ENCODE measurements around the gene ZBED5.
A peak's percentile ranks its signal among the peaks of the same experiment; 100 is the strongest.

Gene ZBED5

DNA sequence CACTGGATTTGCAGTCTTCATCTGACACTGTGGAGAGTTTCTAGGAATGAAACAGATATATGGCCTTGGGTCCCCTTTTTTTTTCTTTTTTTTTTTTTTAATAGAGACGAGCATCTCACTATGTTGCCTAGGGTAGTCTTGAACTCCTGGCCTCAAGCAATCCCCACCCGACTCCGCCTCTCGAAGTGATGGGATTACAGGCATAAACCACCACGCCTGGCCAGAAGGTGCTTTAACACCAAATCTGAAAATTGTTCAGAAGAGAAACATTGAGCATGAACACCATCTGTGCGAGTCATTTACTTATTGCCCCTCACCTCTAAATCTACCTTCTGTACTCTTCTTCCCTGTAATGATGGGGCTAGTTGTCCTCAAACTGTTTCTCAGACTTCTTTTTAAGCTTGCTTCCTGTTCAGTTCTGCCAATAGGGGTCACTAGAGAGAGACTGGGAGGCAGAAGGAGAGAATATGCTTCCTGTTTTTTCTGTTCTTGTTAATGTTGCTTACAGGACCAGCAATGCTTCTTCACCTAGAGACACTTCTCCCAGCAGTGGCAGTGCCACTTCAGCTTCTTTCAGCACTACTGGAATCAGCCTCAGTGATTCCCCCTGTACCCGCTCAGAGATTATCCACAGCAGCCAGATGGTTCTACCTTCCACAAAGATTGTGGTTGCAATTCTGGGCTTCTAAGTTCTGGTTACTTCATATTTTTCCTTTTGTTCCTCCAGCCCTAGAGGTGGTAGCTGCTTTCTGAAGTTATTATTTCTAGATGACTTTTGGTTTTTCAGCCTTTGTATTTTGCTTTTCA lies 20.8 kb upstream of the ZBED5 start:
- DNase-seq, result peak; percentile 17

DNA sequence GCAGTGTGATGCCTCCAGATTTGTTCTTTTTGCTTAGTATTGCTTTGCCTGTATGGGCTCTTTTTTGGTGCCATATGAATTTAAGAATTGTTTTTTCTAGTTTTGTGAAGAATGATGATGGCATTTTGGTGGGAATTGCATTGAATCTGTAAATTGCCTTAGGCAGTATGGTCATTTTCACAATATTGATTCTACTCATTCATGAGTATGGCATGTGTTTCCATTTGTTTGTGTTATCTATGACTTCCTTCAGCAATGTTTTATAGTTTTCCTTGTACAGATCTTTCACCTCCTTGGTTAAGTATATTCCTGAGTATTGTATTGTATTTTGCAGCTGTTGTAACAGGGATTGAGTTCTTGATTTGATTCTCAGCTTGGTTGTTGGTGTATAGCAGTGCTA lies 18.3 kb upstream of the ZBED5 start:
- no peak for DNase-seq

DNA sequence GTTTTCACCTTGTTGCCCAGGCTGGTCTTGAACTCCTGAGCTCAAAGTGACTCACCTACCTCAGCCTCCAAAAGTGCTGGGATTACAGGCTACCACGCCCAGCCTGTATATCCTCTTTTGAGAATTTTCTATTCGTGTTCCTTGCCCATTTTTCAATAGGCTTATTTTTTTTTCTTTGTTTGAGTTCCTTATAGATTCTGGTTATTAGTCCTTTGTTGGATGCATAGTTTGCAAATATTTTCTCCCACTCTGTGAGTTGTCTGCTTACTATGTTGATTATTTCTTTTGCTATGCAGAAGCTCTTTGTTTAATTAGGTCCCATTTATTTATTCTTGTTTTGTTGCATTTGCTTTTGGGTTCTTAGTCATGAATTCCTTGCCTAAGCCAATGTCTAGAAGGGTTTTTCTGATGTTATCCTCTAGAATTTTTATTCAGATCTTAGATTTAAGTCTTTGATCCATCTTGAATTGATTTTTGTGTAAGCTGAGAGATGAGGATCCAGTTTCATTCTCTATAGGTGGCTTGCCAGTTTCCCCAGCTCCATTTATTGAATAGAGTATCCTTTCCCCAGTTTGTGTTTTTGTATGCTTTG lies 17.7 kb upstream of the ZBED5 start:
- DNase-seq, result no peak

DNA sequence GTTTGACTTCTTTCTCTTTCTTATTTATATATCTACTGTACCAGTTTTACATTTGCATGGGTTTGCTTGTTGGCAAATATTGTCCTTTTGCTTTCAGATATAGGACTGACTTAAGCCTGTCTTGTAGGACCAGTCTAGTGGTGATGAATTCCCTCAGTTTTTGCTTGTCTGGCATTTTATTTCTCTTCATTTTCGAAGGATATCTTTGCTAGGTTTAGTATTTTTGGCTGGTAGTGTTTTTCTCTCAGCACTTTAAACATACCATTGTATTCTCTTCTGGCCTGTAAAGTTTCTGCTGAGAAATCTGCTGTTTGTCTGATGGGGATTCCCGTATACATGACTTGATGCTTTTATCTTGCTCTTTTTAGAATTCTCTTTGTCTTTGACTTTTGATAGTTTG lies 14.2 kb upstream of the ZBED5 start:
- DNase-seq, result no peak

DNA sequence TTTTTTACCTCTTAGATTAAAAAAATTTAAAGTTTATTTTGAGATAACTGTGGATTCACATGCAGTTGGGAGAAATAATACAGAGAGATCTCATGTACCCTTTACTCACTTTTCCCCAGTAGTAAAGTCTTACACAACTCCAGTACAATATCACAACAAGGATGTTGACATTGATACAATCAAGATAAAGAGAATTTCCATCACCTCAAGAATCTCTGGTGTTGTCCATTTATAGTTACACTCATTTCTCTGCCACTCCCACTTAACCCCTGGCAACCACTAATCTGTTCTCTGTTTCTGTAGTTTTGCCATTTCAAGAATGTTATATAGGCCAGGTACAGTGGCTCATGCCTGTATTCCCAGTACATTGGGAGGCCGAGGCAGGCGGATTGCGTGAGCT lies 10.5 kb upstream of the ZBED5 start:
- DNase-seq, result no peak

DNA sequence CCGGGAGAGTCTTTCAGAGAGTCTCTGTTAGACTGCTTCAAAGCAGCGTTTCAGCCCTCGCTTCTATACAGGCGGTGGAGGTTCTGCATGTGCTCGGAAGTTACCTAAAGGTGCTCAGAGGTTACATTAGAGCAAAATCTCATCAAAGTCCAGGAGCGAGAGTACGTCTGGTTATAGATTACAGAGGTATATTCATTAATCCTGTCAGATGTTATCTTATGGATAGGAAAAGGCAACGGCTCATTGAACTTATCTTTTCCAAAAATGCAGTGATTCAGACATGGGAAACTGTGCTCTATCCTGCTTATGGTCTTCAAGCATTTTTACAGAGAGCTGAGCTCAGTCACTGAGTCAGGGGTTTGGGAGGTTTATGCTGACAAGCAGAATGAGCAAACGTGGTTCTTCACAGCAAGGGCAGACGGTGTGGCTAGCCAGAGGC lies 9.1 kb upstream of the ZBED5 start:
- no peak for DNase-seq

DNA sequence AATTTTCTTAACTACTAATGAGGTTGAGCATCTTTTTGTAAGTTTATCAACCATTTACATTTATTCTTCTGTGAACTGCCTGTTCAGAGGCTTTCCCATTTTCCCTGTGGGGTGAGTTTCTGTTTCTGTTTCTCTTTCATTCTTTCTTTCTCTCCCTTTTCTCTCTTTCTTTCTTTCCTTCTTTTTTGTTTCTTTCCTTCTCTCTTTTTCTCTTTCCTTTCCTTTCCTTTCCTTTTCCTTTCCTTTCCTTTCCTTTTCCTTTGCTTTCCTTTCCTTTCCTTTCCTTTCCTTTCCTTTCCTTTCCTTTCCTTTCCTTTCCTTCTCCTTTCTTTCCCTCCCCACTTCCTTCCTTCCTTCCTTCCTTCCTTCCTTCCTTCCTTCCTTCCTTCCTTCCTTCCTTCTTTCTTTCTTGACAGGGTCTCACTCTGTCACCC lies 8.0 kb upstream of the ZBED5 start:
- DNase-seq, result no peak

DNA sequence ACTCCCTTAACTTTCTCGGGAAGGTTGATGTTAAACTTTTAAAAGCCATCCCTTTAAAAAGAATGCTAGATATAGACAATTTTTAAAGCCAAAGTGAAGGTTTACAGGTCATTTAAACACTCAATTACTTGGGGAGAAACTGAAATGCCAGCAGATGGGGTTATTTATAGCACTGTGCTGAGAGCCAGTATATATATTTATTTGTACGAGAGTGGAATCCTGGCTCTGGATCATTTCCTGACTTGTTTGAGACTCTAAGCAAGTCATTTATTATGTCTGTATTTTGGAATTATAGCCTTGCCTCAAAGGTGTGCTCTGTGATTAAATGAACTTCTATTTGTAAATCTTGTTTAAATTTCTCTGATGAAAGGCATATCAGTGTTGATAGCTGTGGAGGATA lies 6.8 kb upstream of the ZBED5 start:
- no peak for DNase-seq

DNA sequence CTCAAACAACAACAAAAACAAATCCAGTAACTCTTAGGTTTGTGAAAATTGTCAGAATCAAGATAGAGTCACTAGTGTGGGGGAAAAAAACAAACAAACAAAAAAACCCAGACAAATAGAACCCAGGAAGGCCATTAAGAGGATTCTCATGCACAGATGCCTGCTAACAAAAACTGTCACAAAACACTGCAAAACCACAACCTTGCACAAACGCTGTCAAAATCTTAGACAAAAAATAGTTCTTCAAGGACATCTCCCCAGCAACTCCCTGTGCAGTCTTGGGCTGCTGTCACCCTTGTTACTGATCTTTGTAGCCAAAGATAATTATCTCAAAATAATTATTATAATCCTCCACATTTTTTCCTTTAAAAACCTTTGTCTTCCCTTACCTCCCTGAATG lies 4.6 kb upstream of the ZBED5 start:
- DNase-seq, result no peak

DNA sequence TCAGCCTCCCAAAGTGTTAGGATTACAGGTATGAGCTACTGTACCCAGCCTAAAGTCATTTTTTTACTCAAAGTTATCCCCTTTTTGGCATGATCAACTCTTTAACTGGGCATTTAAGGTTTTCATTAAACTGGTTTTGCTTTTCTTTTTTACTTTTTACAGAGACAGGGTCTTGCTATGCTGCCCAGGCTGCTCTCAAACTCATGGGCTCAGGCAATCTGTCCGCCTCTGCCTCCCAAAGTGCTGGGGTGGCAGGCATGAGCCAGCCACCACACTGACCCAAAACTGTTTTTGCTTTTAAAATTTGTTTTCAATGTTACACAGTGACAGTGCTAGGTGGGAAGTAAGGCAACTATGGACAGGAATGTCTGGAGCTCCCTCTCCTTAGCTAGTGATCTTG lies 3.9 kb upstream of the ZBED5 start:
- DNase-seq, result no peak

DNA sequence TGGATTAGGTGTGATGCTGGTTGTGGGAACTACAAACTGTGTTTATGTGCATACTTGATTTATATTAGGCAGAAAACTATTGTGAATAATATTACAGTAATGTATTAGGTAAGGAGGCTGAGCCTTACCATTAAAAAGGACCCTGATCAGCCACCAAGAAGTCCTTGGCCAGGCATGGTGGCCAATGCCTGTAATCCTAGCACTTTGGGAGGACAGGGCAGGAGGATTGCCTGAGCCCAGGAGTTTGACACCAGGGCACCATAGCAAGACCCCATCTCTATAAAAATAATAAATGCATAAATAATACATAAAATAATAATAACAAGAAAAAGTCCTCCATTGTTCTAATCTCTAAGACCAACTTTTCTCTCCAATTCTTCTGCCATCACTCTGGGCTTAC lies 3.2 kb upstream of the ZBED5 start:
- no peak for DNase-seq

DNA sequence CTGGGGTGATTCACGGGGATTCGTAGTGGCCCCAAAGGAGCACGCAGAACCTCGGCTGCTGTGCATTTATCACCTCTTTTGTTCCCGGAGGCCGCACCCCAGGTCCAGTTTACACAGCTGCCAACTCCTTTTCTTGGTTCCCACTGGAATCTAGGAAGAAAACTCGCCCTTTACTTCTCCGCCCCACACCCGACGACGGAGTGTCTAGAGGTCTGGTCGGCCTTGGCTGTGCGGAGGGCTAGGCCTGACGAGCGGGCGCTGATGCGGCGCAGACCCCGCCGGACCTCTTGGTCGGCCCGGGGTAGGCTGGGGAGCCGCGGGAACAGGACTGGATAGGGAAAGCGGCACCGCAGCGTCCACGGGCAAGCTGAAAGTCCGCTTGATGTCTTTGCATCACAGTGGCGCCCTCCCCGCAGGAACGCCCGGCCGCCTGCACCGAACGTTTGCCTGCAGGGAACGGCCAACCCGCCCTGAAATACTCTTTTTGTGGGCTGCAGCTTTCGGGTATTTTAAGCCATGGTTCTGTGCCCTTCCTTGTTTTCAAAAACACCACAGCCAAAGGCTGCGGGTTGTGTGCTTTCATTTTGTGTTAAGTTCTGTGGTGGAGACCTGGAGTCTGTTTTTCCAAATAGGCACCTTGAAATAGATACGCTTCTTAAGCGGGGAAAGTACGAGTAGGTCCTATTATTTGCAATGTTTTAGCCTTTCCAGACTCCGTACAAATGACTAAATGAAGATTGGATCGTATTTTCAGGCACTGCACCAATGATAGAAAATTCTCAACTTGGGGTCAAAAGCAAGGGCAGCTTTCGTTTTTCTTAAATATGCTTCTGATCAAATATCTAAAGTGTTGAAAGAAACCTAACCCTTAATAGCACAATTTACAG lies 829 bp upstream of the ZBED5 start:
- DNase-seq, result no peak

DNA sequence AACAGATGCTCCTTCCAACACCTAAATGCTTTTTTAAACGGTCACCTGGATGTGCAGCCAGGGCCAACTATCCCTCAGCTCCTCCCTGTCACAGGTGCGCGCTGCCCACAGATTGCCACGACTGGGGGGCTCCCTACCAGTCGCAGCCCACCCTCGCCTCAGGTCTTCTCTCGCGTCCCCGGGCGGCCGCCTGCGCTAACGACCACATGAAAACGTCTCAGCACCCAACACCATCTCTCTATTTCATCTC lies 469 bp downstream of the ZBED5 start:
- DNase-seq, result no peak

DNA sequence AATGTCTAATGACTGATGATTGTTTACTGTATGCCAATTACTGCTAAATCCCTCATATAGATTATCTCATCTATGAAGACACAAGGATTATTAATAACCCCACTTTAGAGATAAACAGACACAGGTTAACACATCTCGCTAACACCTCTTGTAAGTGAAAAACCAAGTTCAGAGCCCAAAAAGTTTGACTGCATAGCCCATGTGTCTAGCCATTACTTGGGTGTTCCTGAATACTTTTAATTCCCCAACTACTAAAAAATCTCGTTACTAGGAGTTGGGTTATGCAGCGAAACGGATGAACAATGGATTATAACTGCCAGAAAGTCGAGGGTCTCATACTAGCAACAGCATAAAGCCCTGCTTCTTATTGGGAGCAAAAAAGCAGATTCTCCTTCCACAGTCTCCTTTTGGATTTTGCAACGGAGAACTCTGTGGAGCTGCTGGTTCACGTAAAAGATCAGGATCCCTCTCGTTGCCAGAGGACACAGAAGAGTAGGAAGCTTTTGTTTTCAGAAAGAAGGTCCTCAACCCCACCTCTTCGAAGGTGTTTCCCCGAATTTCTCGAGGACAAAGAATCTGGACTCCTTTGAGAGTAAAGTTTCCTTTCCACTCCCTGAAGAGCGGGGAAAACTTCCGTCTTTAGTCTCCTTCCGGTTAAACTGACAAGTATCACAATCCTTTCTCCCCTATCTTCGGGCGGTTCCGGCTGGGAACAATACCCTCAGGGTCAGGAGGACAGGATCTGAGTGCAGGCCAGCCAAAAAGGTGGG lies 979 bp downstream of the ZBED5 start:
- DNase-seq, result peak; percentile 30

DNA sequence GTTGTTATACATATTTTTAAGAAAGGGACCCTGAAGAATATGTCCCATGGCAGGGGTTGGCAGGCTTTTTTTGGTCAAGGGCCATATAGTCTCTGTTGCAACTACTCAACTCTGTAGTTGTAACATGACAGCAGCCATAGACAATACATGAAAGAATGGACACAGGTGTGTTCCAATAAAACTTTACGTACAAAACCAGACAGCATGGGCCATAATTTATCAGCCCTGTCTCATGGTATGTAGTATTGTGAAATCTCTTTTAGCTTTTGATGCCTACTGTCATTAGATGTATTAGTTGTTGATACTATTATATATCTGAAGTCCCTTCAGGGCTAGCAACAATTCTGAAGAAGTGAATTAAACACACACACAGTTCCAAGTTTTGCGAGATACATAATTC lies 2.6 kb downstream of the ZBED5 start:
- DNase-seq, result no peak

DNA sequence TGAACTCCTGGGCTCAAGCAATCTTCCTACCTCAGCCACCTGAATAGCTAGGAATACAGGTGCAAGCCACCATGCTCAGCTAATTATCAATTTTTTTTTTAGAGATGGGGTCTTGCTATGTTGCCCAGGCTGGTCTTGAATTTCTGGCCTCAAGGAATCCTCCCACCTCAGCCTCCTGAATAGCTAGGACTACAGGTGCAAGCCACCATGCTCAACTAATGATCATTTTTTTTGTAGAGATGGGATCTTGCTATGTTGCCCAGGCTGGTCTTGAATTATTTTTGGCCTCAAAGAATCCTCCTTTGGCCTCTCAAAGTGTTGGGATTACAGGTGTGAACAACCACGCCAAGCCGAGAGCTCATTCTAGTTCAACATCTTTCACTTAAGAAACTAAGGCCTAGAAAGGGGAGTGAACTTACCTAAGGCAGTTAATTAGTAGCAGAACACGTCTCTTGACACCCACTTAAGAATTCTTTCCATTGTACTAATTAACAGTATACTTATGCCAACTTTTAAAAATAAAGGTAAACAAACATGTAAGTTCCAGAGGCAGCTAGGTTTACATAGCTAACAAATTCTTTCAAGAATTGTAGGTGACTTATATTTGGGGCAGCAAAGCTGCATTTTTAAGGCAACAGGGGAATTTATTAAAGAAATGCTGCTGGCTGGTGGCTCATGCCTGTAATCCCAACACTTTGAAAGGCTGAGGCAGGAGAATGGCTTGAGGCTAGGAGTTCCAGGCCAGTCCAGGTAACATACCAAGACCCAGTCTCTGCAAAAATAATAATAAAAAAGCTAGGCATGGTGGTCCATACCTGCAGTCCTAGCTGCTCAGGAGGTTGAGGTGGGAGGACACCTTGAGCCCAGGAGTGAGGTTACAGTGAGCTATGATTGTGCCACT lies 9.6 kb downstream of the ZBED5 start:
- DNase-seq, result no peak

DNA sequence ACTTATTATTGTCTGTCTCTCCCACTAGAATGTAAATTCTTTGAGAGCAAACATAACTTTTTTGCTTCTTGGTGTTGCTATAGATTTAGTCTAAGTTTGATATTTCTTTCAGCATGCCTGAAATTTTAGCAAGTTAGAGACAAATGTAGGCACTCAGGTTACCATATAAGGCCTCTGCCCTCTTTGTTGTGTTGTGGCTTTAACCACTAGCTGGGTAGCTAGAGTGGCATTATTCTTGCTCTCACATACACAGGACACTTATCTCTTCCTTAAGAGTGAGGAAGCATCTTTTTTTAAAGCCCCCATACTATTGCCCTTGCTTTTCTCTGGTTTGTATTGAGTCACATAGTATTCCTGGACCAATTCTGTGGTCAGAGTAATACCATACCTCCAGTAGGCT lies 11.2 kb downstream of the ZBED5 start:
- no peak for DNase-seq

DNA sequence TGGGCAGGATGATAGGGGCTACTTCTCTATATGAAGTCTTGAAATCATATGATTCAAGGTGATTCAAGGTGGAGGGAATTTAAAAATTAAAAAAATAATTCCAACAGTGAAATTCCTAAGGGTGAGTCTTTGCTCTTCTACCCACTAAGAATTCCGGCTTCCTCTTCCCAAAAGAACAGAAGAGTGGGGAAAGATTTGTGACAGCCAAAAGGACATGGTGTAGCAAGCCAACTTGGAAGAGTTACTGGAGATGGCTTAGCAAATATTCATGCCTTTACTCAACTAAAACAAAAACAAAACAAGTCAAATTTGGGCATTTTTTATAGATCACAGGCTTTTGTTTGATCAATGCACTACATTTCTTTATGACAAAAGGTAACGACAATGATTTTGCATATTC lies 12.3 kb downstream of the ZBED5 start:
- DNase-seq, result no peak

DNA sequence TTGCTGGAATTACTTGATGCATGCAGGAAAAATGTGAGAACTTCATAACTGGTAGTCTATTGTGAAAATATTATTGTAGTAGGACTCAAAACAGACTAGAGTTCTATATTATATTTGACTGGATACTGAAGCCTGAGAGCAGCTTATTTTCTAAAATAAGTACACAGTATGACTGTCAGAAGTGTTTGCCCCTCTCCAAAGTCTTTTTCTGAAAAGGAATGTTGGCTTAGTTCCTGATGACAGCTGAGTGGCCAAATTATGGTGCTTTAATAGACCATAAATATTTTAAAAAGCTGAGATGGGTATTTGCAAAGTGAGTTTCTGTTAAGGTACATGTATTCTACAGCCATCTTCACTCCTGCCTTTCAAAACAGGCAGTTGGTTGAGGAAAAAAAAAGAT lies 13.1 kb downstream of the ZBED5 start:
- no peak for DNase-seq

DNA sequence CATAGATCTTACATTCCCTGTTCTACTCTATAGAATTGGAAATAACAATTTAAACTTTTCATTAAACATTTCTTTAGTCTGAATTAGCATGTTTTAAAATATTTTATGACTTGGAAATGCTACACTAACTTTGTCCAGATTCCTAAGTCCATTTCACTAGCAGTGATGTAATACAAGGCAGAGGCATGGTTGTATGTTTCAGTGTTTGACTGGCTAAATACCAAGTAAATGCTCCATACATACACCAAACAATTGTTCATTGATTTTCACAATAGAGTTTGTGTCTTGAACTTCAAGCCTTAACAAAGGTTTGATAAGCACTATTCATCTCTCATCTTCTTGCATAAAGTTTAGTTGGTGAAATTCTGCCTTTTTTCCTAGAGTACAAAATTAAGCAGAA lies 13.5 kb downstream of the ZBED5 start:
- no peak for DNase-seq

DNA sequence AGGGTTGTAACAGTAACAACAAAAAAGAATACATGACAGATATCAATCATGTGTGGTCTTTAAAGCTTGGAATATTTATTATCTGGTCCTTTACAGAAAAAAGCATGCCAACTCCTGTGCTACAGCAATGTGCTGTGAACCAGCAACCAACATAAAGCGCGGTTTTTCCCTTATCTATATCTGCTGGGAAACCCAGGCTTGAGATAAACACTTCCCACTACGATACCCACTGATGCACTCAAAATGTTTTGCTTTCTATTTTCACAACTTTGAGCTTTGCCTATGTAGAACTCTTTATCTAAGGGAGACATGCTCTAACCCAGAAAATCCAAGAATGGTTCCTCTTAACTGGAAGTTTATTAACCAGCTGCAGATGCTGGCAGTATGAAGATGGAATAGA lies 19.0 kb downstream of the ZBED5 start:
- DNase-seq, result no peak

DNA sequence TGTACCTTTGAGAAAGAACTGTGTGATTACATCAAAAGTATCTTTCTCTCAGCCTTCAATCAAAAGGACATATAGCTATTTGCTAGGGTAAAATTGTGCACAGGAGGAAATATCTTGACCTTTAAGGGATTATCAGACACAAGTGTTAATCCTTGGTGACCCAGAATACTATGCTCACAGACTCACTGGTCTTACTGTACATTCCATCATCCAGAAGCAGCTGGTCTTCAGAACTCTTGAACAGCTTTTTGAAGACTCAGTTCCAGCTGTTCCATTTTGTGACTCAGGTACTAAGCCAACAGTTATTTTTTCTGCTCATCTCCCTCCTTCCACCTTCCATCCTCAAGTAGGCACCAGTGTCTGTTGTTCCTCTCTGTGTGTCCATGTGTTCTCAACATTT lies 19.8 kb downstream of the ZBED5 start:
- DNase-seq, result no peak

Data from NCI-H774 (cell line).